B cell (primary cell): ENCODE data around the gene ST6GALNAC3. TPM values are rescaled to one million over a fixed set of nuclear protein-coding genes. Genes with fewer than 3 reads are reported as not detected.

Experiments used
- ATAC-seq: fragments of 200-7000 bp; cut with Tn5 transposase; one replicate; pipeline ENCODE4 v1.10.0; 2021; ENCODE audit warnings: low read depth, mild to moderate bottlenecking, moderate number of reproducible peaks, moderate library complexity
- CTCF ChIA-PET: fragments of 350-600 bp; sonication (Branson Sonifier 250); formaldehyde crosslinking; loops from one replicate; lab custom pipeline; 2021; ENCODE audit warnings: antibody characterized with exemption, inconsistent platforms; lab: Charles Lee
- POLR2A ChIA-PET: fragments of 350-600 bp; sonication (Branson Sonifier 250); formaldehyde crosslinking; loops from one replicate; lab custom pipeline; 2021; ENCODE audit warnings: antibody characterized with exemption; lab: Charles Lee
- DNase-seq: peaks from one replicate; pipeline ENCODE4 v3.0.0; 2013
- H2AFZ ChIP-seq: 2 replicates; pipeline ENCODE4 v1.6.1; 2012; ENCODE audit warnings: mild to moderate bottlenecking, low read depth, low read length; ENCODE audit not compliant: insufficient read depth, poor library complexity, severe bottlenecking
- H3K27ac ChIP-seq, 2 donors: 1 replicate in 1 of 2; 2 replicates in 1 of 2; pipeline ENCODE4 v1.5.1; 2012 to 2013; ENCODE audit warnings: low read length in 2 of 2, mild to moderate bottlenecking in 2 of 2, moderate library complexity in 1 of 2
- H3K27me3 ChIP-seq, 4 experiments: fragments of 200-600 bp in 1 of 4; sonication (generic) in 1 of 4; replicated peaks in 1 of 4; 1 replicate in 2 of 4; 2 replicates in 2 of 4; pipeline versions ENCODE4 v1.6.1 to v1.7.0; 2013 to 2016; ENCODE audit warnings: low read length in 3 of 4, mild to moderate bottlenecking in 2 of 4, mixed read lengths in 1 of 4, moderate library complexity in 1 of 4; ENCODE audit not compliant: insufficient read depth in 4 of 4, control insufficient read depth in 3 of 4; ENCODE audit errors: control extremely low read depth in 1 of 4
- H3K36me3 ChIP-seq, 2 experiments: replicated peaks in 1 of 2; 1 replicate in 1 of 2; 2 replicates in 1 of 2; pipeline versions ENCODE4 v1.6.1 to v1.7.1; 2013; ENCODE audit warnings: low read length in 1 of 2; ENCODE audit not compliant: insufficient read depth in 2 of 2, control insufficient read depth in 1 of 2; ENCODE audit errors: control extremely low read depth in 1 of 2, extremely low read depth in 1 of 2
- H3K4me1 ChIP-seq, 2 donors: fragments of 200-600 bp in 1 of 2; sonication (generic) in 1 of 2; 1 replicate in 1 of 2; 2 replicates in 1 of 2; pipeline versions ENCODE4 v1.5.1 to v1.6.1; 2013 to 2017; ENCODE audit warnings: low read length in 2 of 2; ENCODE audit not compliant: control insufficient read depth in 2 of 2, insufficient read depth in 2 of 2
- H3K4me2 ChIP-seq: replicated peaks from 2 replicates; pipeline ENCODE3; 2012; ENCODE audit warnings: mild to moderate bottlenecking, low read depth, low read length; ENCODE audit not compliant: poor library complexity, severe bottlenecking
- H3K4me3 ChIP-seq, 5 experiments: fragments of 200-600 bp in 1 of 5; sonication (generic) in 1 of 5; 1 replicate in 3 of 5; 2 replicates in 2 of 5; pipeline versions ENCODE4 v1.5.1 to v1.7.0; 2011 to 2016; ENCODE audit warnings: low read length in 4 of 5, mild to moderate bottlenecking in 4 of 5, low read depth in 2 of 5, control low read depth in 1 of 5, moderate library complexity in 1 of 5; ENCODE audit not compliant: insufficient read depth in 1 of 5; ENCODE audit errors: control extremely low read depth in 1 of 5, extremely low read depth in 1 of 5
- H3K79me2 ChIP-seq: fragments of 200-600 bp; sonication (generic); one replicate; pipeline ENCODE4 v1.6.0; 2016; ENCODE audit warnings: low read length; ENCODE audit not compliant: control insufficient read depth, insufficient read depth
- H3K9ac ChIP-seq: fragments of 200-600 bp; sonication (generic); 2 replicates; pipeline ENCODE4 v1.6.1; 2017; ENCODE audit warnings: mild to moderate bottlenecking, low read length, moderate library complexity
- H3K9me3 ChIP-seq, 3 donors: one replicate each; pipeline versions ENCODE4 v1.6.1 to v1.7.1; 2013; ENCODE audit warnings: low read length in 2 of 3; ENCODE audit not compliant: control insufficient read depth in 2 of 3, insufficient read depth in 1 of 3; ENCODE audit errors: control extremely low read depth in 1 of 3
- H4K20me1 ChIP-seq: 2 replicates; pipeline ENCODE4 v1.6.0; 2012; ENCODE audit warnings: mild to moderate bottlenecking, low read length; ENCODE audit not compliant: insufficient read depth, control insufficient read depth, poor library complexity, severe bottlenecking
- H3K27ac Mint-ChIP-seq: one replicate; pipeline ENCODE4 v1.8.0; 2021; ENCODE audit warnings: mixed read lengths
- H3K27me3 Mint-ChIP-seq: one replicate; pipeline ENCODE4 v1.8.0; 2021; ENCODE audit warnings: mixed read lengths
- H3K4me1 Mint-ChIP-seq: one replicate; pipeline ENCODE4 v1.8.0; 2021; ENCODE audit warnings: mixed read lengths
- H3K4me3 Mint-ChIP-seq: one replicate; pipeline ENCODE4 v1.8.0; 2021; ENCODE audit warnings: mixed read lengths
- H3K9me3 Mint-ChIP-seq: one replicate; pipeline ENCODE4 v1.8.0; 2022; ENCODE audit warnings: mixed read lengths; ENCODE audit not compliant: insufficient read depth
- CTCF ChIP-seq: fragments of 200-600 bp; IDR thresholded peaks from one replicate; pipeline ENCODE4 v1.8.0; 2022; ENCODE audit warnings: antibody characterized with exemption, mild to moderate bottlenecking
- EZH2 ChIP-seq: IDR thresholded peaks from 2 replicates; pipeline ENCODE4 v1.6.1; 2012; ENCODE audit warnings: borderline replicate concordance, low read depth, mild to moderate bottlenecking, moderate library complexity, low read length; ENCODE audit not compliant: insufficient read depth, poor library complexity, severe bottlenecking
- WGBS: methylation state at CpG from one replicate; pipeline ENCODE4 v1.1.5; 2013; ENCODE audit warnings: missing lambda C conversion rate; ENCODE audit not compliant: insufficient coverage; 5-methylcytosine and 5-hydroxymethylcytosine counted together
- intact Hi-C: fragments of 100-400 bp; cut with micrococcal nuclease; formaldehyde crosslinking; loops from one replicate; pipeline ENCODE4 v1.10.0; 2022
- polyA plus RNA-seq: library from polyadenylated mRNA; depleted of rRNA; stranded (reverse); fragments of >200 nt; gene quantifications from 2 replicates; pipeline ENCODE4 v1.2.3, GENCODE V29; 2012
- total RNA-seq, 2 donors: library from RNA; stranded (reverse); fragments of 120-200 nt in 1 of 2; gene quantifications; 1 replicate in 1 of 2; 2 replicates in 1 of 2; pipeline versions ENCODE4 v1.2.3 to v1.2.4, GENCODE V29; 2013 to 2022

ST6GALNAC3 gene
- total and polyA plus RNA-seq, 2 donors (not counting 1 experiment from before 2014, with no cell fraction given) = 3.0 to 17.3 TPM

GRCh38 chr1:76585980-76586674, 511.6 kb downstream of the ST6GALNAC3 start:
- H3K4me3 ChIP-seq = no peak overlapping the region
- no peak overlapping the region for H2AFZ ChIP-seq
- POLR2A ChIA-PET = no interaction called here
- no peak overlapping the region for H3K27ac Mint-ChIP-seq
- ATAC-seq (no peak), DNase-seq (no peak)
- WGBS = 94% methylated on average over 2 of the region's 4 CpGs
- intact Hi-C loops = no loop called here
- H3K4me1 Mint-ChIP-seq = no peaks in the 10 kb centered on the region
- H3K4me2 ChIP-seq = no peak overlapping the region
- H3K4me1 ChIP-seq = no peaks in the 10 kb centered on the region
- no peaks in the 10 kb centered on the region for H4K20me1 ChIP-seq
- no peaks in the 10 kb centered on the region for H3K27me3 ChIP-seq
- no peak overlapping the region for H3K27ac ChIP-seq
- CTCF ChIA-PET = no interaction called here
- no peaks in the 10 kb centered on the region for H3K36me3 ChIP-seq
- H3K9me3 Mint-ChIP-seq = no peaks in the 10 kb centered on the region
- H3K4me3 Mint-ChIP-seq = no peak overlapping the region
- no peaks in the 10 kb centered on the region for H3K79me2 ChIP-seq
- no peak for TF ChIP-seq CTCF
- TF ChIP-seq EZH2 = no peak
- H3K27me3 Mint-ChIP-seq = no peaks in the 10 kb centered on the region
- H3K9ac ChIP-seq = no peak overlapping the region
- H3K9me3 ChIP-seq = no peaks in the 10 kb centered on the region

GRCh38 chr1:76587212-76587611, 512.7 kb downstream of the ST6GALNAC3 start:
- 91% methylated on average over 8 of the region's 9 CpGs for WGBS
- CTCF ChIA-PET = no interaction called here
- ATAC-seq = no peak

More at GRCh38 chr1:76587212-76587611, 512.7 kb downstream of the ST6GALNAC3 start:
- Mint-ChIP-seq H3K27me3 (no peaks in the 10 kb centered on the region), H3K4me3 (no peak overlapping the region), H3K9me3 (no peaks in the 10 kb centered on the region), H3K27ac (no peak overlapping the region), H3K4me1 (no peaks in the 10 kb centered on the region)
- Histone ChIP-seq H3K27ac (no peak overlapping the region), H3K9me3 (no peaks in the 10 kb centered on the region), H3K4me3 (no peak overlapping the region), H2AFZ (no peak overlapping the region), H3K4me1 (no peaks in the 10 kb centered on the region), H3K9ac (no peak overlapping the region), H3K27me3 (no peaks in the 10 kb centered on the region), H4K20me1 (no peaks in the 10 kb centered on the region), H3K4me2 (no peak overlapping the region), H3K79me2 (no peaks in the 10 kb centered on the region), H3K36me3 (no peaks in the 10 kb centered on the region)
- POLR2A ChIA-PET = no interaction called here
- DNase-seq = no peak
- no peak for TF ChIP-seq EZH2
- TF ChIP-seq CTCF = no peak
- intact Hi-C loops = no loop called here
